ENCODE measurements around the gene RPL37A.

GRCh38 chr2:216505133-216506106 is 6.8 kb downstream of the RPL37A start:
- TF ChIP-seq, protein P1, sequence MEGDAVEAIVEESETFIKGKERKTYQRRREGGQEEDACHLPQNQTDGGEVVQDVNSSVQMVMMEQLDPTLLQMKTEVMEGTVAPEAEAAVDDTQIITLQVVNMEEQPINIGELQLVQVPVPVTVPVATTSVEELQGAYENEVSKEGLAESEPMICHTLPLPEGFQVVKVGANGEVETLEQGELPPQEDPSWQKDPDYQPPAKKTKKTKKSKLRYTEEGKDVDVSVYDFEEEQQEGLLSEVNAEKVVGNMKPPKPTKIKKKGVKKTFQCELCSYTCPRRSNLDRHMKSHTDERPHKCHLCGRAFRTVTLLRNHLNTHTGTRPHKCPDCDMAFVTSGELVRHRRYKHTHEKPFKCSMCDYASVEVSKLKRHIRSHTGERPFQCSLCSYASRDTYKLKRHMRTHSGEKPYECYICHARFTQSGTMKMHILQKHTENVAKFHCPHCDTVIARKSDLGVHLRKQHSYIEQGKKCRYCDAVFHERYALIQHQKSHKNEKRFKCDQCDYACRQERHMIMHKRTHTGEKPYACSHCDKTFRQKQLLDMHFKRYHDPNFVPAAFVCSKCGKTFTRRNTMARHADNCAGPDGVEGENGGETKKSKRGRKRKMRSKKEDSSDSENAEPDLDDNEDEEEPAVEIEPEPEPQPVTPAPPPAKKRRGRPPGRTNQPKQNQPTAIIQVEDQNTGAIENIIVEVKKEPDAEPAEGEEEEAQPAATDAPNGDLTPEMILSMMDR (IDR thresholded peaks at IDR 0.05; ENCODE audit: low read depth, low read length), result no peak
- TF ChIP-seq EZH2phosphoT487 (IDR thresholded peaks at IDR 0.05; ENCODE audit: low read depth), result no peak
